ENCODE measurements around the gene STOX1.

STOX1 gene

DNA sequence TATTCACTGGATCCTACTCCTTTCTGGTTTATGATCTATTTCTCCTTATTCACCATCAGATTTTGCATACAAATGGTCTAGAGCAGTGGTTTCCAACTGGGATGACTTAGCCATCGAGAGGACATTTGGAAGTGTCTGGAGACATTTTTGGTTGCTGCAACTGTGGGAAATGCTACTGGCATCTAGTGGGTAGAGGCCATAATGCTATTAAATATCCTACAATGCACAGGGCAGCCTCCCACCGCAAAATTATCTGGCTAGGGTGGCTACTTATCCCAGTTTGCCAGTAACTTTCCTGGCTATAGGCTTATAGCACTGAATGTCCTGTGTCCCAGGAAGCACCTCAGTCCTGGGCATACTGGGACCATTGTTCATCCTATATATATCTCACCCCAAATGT, 52.3 kb downstream of the STOX1 start:
- Histone ChIP-seq H3K27me3 (no peaks in the 10 kb centered on the region), H3K27ac (no peak overlapping the region), H3K4me1 (ENCODE audit: control insufficient read depth in 1 of 2, insufficient read depth in 1 of 2, low read depth in 1 of 2, low read length in 1 of 2) (no peaks in the 10 kb centered on the region), H3K36me3 (no peaks in the 10 kb centered on the region), H3K9me3 (no peaks in the 10 kb centered on the region), H3K4me3 (ENCODE audit: low read depth in 1 of 2, low read length in 1 of 2) (no peak overlapping the region)
- TF ChIP-seq CTCF (IDR thresholded peaks at IDR 0.05) = no peak

DNA sequence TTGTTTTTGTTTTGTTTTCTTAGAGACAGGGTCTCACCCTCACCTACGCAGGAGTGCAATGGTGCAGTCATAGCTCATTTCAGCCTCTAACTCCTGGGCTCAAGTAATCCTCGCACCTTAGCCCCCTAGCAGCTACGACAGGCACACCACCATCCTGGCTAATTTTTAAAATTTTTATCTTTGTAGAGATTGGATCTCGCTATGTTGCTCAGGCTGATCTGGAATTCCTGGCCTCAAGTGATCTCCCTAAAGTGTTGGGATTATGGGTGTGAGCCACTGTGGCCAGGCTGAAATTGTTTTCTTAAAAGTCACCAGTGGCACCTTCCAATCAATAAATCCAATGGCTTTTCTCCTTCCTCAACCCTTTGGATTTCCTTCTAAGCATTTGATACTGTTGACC, 52.9 kb downstream of the STOX1 start:
- no peaks in the 10 kb centered on the region for H3K36me3 ChIP-seq
- no peaks in the 10 kb centered on the region for H3K9me3 ChIP-seq
- no peaks in the 10 kb centered on the region for H3K4me1 ChIP-seq (ENCODE audit: control insufficient read depth in 1 of 2, insufficient read depth in 1 of 2, low read depth in 1 of 2, low read length in 1 of 2)
- H3K27ac ChIP-seq = no peak overlapping the region
- no peak for TF ChIP-seq CTCF (IDR thresholded peaks at IDR 0.05)
- no peak overlapping the region for H3K4me3 ChIP-seq (ENCODE audit: low read depth in 1 of 2, low read length in 1 of 2)
- H3K27me3 ChIP-seq = no peaks in the 10 kb centered on the region

DNA sequence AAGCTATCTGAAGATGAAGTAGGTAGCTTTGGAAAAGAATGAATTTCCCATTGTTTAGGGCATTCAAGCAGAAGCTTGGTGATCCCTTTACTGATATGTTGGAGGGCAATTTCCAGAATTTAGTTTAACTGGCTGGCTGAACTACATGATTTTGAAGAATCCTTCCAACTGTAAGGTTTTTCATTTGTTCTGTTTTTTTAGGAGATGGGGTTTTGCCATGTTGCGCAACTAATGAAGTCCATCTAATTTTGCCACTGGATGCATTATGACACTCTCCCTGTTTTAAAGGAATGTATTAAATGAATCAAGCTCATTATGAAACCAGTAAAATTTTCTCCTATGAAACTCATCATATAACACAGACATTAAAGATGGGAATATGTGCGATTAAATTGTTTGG, 67.7 kb downstream of the STOX1 start:
- H3K4me3 ChIP-seq (ENCODE audit: low read depth in 1 of 2, low read length in 1 of 2) = no peak overlapping the region
- TF ChIP-seq CTCF (IDR thresholded peaks at IDR 0.05) = no peak
- H3K9me3 ChIP-seq = no peaks in the 10 kb centered on the region
- H3K27me3 ChIP-seq = no peaks in the 10 kb centered on the region
- peaks cover 0 to 2% of the 10 kb centered on the region in 2 experiments for H3K4me1 ChIP-seq (ENCODE audit: control insufficient read depth in 1 of 2, insufficient read depth in 1 of 2, low read depth in 1 of 2, low read length in 1 of 2)
- no peaks in the 10 kb centered on the region for H3K36me3 ChIP-seq
- H3K27ac ChIP-seq = no peak overlapping the region

GRCh38 chr10:68897336-68897741, 70.0 kb downstream of the STOX1 start:
- TF ChIP-seq CTCF (IDR thresholded peaks at IDR 0.05) = no peak
- H3K27me3 ChIP-seq = no peaks in the 10 kb centered on the region
- H3K9me3 ChIP-seq = no peaks in the 10 kb centered on the region
- H3K36me3 ChIP-seq = no peaks in the 10 kb centered on the region
- no peak overlapping the region for H3K4me3 ChIP-seq (ENCODE audit: low read depth in 1 of 2, low read length in 1 of 2)
- peaks cover 15 to 16% of the 10 kb centered on the region in 2 experiments for H3K4me1 ChIP-seq (ENCODE audit: control insufficient read depth in 1 of 2, insufficient read depth in 1 of 2, low read depth in 1 of 2, low read length in 1 of 2)
- no peak overlapping the region for H3K27ac ChIP-seq

- peaks cover 16 to 19% of the 10 kb centered on the region in 2 experiments for H3K4me1 ChIP-seq (ENCODE audit: control insufficient read depth in 1 of 2, insufficient read depth in 1 of 2, low read depth in 1 of 2, low read length in 1 of 2)
- H3K9me3 ChIP-seq = no peaks in the 10 kb centered on the region
- no peak for TF ChIP-seq CTCF (IDR thresholded peaks at IDR 0.05)
- H3K4me3 ChIP-seq (ENCODE audit: low read depth in 1 of 2, low read length in 1 of 2) = no peak overlapping the region
- no peaks in the 10 kb centered on the region for H3K27me3 ChIP-seq
- H3K36me3 ChIP-seq = no peaks in the 10 kb centered on the region
- H3K27ac ChIP-seq = no peak overlapping the region
Measured at GRCh38 chr10:68899186-68899745, 71.9 kb downstream of the STOX1 start.

All from neutrophil (primary cell).